GM23248 (cell line): ENCODE measurements around the gene NEURL4.

Source experiments
- EZH2 ChIP-seq: fragments of 200-600 bp; sonication (generic); IDR thresholded peaks from 2 replicates; pipeline ENCODE4 v1.6.1; 2018; ENCODE audit warnings: antibody characterized with exemption, mild to moderate bottlenecking; ENCODE audit not compliant: insufficient read depth, poor library complexity, severe bottlenecking
- EZH2phosphoT487 ChIP-seq: fragments of 200-600 bp; sonication (generic); IDR thresholded peaks from 2 replicates; pipeline ENCODE4 v1.6.1; 2018; ENCODE audit warnings: antibody characterized with exemption, moderate library complexity, mild to moderate bottlenecking, low read depth; ENCODE audit not compliant: insufficient read depth

DNA sequence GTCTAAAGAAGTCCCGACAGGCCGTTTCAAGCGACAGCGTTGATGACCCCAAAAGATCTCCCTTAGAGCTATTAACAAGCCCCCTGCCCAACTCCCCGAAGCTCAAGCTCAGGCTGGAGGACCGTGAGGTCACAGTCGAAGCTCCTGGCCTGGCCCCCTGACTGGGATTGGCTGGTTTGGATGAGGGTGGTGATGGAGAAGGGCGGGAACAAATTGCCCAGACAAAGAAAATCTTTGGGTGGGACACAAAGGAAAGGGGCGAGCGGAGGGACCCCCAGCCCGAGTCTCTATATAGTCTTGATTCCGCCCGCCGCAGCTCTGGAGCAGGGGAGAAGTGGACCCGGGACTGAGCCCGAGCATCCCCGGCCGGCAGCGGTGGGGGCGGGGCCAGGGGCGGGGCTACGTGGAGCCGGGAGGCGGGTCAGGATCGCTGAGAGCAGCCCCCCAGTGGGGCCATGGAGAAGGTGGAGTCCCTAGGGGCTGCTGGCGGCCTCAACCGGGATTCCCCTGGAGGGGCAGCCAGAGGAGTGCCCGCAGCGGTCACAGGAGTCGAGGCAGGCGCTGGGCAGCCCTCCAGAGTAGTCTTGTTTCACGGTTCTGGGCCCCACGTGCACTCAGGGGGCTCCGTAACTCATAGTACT is 982 bp upstream of the NEURL4 start:
- no peak for TF ChIP-seq EZH2
- TF ChIP-seq EZH2phosphoT487 = no peak
